Sigmoid colon (tissue), 4 donors: Measurements from ENCODE around the gene APBA1.

Experiments
- EP300 ChIP-seq, 4 donors: sonication (generic); formaldehyde crosslinking; IDR thresholded peaks; one replicate each; pipeline ENCODE4 v1.6.1; 2017; ENCODE audit warnings: antibody characterized with exemption in 4 of 4
- POLR2A ChIP-seq, 2 donors: fragments of 450-650 bp; IDR thresholded peaks; one replicate each; pipeline ENCODE4 v1.6.1; 2016; ENCODE audit warnings: antibody characterized with exemption in 2 of 2, mild to moderate bottlenecking in 2 of 2, moderate library complexity in 2 of 2
- TF ChIP-seq, protein P1 (sequence below), 4 experiments: fragments of 450-650 bp in 3 of 4; fragments of 200-600 bp in 1 of 4; IDR thresholded peaks; one replicate each; pipeline ENCODE4 v1.5.1; 2016 to 2019; ENCODE audit warnings: antibody characterized with exemption in 4 of 4, mild to moderate bottlenecking in 3 of 4, moderate library complexity in 2 of 4

DNA sequence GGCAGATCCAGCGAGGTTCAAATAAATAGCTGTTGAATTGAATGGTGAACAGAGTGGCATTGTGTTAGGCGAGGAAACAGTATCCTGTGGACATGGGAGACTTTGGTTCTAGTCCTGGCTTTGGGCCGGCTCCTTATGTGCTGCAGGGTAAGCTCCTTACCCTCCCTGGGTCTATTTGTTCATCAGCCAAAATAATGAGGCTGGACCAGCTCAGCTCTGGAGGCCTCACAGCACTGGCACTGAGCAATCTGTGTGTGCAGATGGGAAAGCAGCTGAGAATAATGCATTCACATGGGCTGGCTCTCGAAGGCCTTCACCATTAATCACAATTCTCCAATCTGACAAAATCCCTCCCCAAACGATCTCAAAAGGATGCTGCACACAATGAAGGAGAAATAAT is 81.9 kb downstream of the APBA1 start:
- TF ChIP-seq, protein P1, sequence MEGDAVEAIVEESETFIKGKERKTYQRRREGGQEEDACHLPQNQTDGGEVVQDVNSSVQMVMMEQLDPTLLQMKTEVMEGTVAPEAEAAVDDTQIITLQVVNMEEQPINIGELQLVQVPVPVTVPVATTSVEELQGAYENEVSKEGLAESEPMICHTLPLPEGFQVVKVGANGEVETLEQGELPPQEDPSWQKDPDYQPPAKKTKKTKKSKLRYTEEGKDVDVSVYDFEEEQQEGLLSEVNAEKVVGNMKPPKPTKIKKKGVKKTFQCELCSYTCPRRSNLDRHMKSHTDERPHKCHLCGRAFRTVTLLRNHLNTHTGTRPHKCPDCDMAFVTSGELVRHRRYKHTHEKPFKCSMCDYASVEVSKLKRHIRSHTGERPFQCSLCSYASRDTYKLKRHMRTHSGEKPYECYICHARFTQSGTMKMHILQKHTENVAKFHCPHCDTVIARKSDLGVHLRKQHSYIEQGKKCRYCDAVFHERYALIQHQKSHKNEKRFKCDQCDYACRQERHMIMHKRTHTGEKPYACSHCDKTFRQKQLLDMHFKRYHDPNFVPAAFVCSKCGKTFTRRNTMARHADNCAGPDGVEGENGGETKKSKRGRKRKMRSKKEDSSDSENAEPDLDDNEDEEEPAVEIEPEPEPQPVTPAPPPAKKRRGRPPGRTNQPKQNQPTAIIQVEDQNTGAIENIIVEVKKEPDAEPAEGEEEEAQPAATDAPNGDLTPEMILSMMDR (IDR thresholded peaks at IDR 0.05): no peak
- TF ChIP-seq POLR2A (IDR thresholded peaks at IDR 0.05) (no peak), EP300 (IDR thresholded peaks at IDR 0.05) (no peak)
